Karpas-422 (cell line): ENCODE results near the gene MORN4. TPM values are rescaled to one million over a fixed set of nuclear protein-coding genes. Genes with fewer than 3 reads are reported as not detected.
"Not testable (repeated sequence)": the region's sequence is repeated elsewhere in the genome, so short reads cannot be mapped to it uniquely, and the experiment has no call there.

Experiments used
- DNase-seq: peaks from one replicate; pipeline ENCODE4 v3.0.0-alpha.2; 2015
- H2AFZ ChIP-seq: fragments of 200-600 bp; sonication (generic); 2 replicates; pipeline ENCODE4 v1.6.1; 2014; ENCODE audit warnings: antibody characterized with exemption, low read length, mixed read lengths
- H3K27ac ChIP-seq: fragments of 200-600 bp; sonication (generic); 2 replicates; pipeline ENCODE4 v1.5.1; 2014; ENCODE audit warnings: mild to moderate bottlenecking, low read length, moderate library complexity
- H3K27me3 ChIP-seq: fragments of 200-600 bp; sonication (generic); 2 replicates; pipeline ENCODE4 v1.6.1; 2014; ENCODE audit warnings: low read length, mixed read lengths
- H3K36me3 ChIP-seq: fragments of 200-600 bp; sonication (generic); 2 replicates; pipeline ENCODE4 v1.6.1; 2014; ENCODE audit warnings: low read length, mixed read lengths; ENCODE audit not compliant: insufficient read depth
- H3K4me1 ChIP-seq: fragments of 200-600 bp; sonication (generic); 2 replicates; pipeline ENCODE4 v1.6.1; 2014; ENCODE audit warnings: mild to moderate bottlenecking, low read length, mixed read lengths
- H3K4me2 ChIP-seq: fragments of 200-600 bp; sonication (generic); 2 replicates; pipeline ENCODE4 v1.6.1; 2014; ENCODE audit warnings: low read length, low read depth, mild to moderate bottlenecking; ENCODE audit not compliant: poor library complexity, severe bottlenecking
- H3K4me3 ChIP-seq: fragments of 200-600 bp; sonication (generic); 2 replicates; pipeline ENCODE4 v1.5.1; 2014; ENCODE audit warnings: mild to moderate bottlenecking, antibody characterized with exemption, low read length, mixed read lengths
- H3K79me2 ChIP-seq: fragments of 200-600 bp; sonication (generic); 2 replicates; pipeline ENCODE4 v1.6.1; 2014; ENCODE audit warnings: mild to moderate bottlenecking, low read length, mixed read lengths
- H3K9ac ChIP-seq: fragments of 200-600 bp; sonication (generic); 2 replicates; pipeline ENCODE4 v1.6.0; 2014; ENCODE audit warnings: low read length
- H3K9me2 ChIP-seq: fragments of 200-600 bp; sonication (generic), shearing (Covaris generic); replicated peaks from 2 replicates; pipeline ENCODE4 v1.6.0; 2014; ENCODE audit warnings: mild to moderate bottlenecking, low read length, moderate library complexity; ENCODE audit not compliant: insufficient read depth
- H3K9me3 ChIP-seq: fragments of 300-700, 200-600 bp; sonication (generic); 2 replicates; pipeline ENCODE4 v1.6.1; 2014; ENCODE audit warnings: low read length, mixed read lengths
- H4K20me1 ChIP-seq: fragments of 200-600 bp; sonication (generic); 2 replicates; pipeline ENCODE4 v1.6.1; 2014; ENCODE audit warnings: mild to moderate bottlenecking, antibody characterized with exemption, low read length, low read depth; ENCODE audit not compliant: insufficient read depth
- total RNA-seq: library from RNA; depleted of rRNA; stranded (reverse); fragments of >200 nt; shearing (Covaris generic); gene quantifications from 2 replicates; pipeline ENCODE4 v1.2.3, GENCODE V29; 2014; ENCODE audit warnings: low replicate concordance

The MORN4 gene
- total RNA-seq, 1 experiment from 2014 or later, result not detected

DNA sequence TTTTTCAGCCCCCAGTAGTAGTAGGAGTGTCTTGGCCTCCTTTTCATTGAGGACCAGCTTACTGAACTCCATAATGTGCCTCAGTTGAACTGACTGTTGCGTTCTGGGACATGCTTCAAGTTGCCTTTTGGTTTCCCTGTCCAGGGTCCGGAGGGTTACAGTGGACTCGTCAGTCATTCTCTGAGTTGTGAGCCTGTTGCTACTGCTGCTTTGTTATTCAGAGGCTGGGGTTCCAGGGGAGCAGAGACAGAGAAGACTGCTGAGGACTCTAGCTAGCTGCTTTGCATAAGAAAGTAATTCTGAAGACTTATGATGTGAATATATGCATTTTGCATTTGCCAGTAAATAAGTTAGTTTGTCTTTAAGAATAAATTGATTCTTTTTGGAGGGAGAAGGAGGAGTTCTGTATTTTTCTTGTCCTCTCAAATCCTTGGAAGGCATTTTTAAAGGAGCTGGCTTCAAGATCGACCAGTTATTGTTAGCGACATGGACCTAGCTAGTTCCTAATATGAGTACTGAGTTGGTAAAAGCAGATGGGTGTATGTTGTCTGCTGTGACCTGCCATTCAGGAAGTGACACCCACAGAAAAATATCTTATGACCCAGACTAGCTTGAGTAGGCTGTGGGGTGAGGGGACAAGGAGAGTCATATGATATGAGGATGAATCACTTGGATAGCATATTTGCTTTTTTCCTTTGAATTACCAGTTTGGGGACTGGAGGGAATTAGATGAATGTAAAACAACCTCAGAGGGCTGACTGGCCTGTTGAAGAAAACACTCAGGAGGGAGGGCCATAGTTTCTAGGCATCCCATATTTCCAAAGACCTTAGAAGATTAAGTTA is 15.5 kb upstream of the MORN4 start:
- no peak overlapping the region for H2AFZ ChIP-seq
- no peak overlapping the region for H3K4me2 ChIP-seq
- peaks cover 24% of the 10 kb centered on the region for H3K79me2 ChIP-seq
- H4K20me1 ChIP-seq, result no peaks in the 10 kb centered on the region
- H3K27me3 ChIP-seq, result no peaks in the 10 kb centered on the region
- DNase-seq, result no peak
- peaks cover 7% of the 10 kb centered on the region for H3K4me1 ChIP-seq
- H3K36me3 ChIP-seq, result no peaks in the 10 kb centered on the region
- no peak overlapping the region for H3K27ac ChIP-seq
- H3K4me3 ChIP-seq, result no peak overlapping the region
- no peaks in the 10 kb centered on the region for H3K9me3 ChIP-seq
- no peak overlapping the region for H3K9ac ChIP-seq
- no peaks in the 10 kb centered on the region for H3K9me2 ChIP-seq

GRCh38 chr10:97647556-97647955 is 14.3 kb upstream of the MORN4 start:
- Histone ChIP-seq H3K27ac (no peak overlapping the region), H3K27me3 (no peaks in the 10 kb centered on the region), H3K79me2 (peaks cover 33% of the 10 kb centered on the region), H3K36me3 (no peaks in the 10 kb centered on the region), H3K9me2 (no peaks in the 10 kb centered on the region), H4K20me1 (no peaks in the 10 kb centered on the region), H3K4me2 (no peak overlapping the region), H3K4me3 (no peak overlapping the region), H3K9ac (no peak overlapping the region), H3K4me1 (peaks cover 7% of the 10 kb centered on the region), H3K9me3 (no peaks in the 10 kb centered on the region), H2AFZ (no peak overlapping the region)
- DNase-seq, result no peak

GRCh38 chr10:97644936-97645335 is 11.6 kb upstream of the MORN4 start:
- no peak overlapping the region for H2AFZ ChIP-seq
- no peaks in the 10 kb centered on the region for H3K9me2 ChIP-seq
- no peak overlapping the region for H3K27ac ChIP-seq
- peaks cover 14% of the 10 kb centered on the region for H3K4me1 ChIP-seq
- H3K27me3 ChIP-seq, result no peaks in the 10 kb centered on the region
- no peaks in the 10 kb centered on the region; the same call in 1 of the 2 replicates for H4K20me1 ChIP-seq
- no peak for DNase-seq
- no peak overlapping the region for H3K4me3 ChIP-seq
- H3K9me3 ChIP-seq, result no peaks in the 10 kb centered on the region
- H3K4me2 ChIP-seq, result no peak overlapping the region
- H3K79me2 ChIP-seq, result peaks cover 47% of the 10 kb centered on the region
- H3K9ac ChIP-seq, result no peak overlapping the region
- no peaks in the 10 kb centered on the region for H3K36me3 ChIP-seq

DNA sequence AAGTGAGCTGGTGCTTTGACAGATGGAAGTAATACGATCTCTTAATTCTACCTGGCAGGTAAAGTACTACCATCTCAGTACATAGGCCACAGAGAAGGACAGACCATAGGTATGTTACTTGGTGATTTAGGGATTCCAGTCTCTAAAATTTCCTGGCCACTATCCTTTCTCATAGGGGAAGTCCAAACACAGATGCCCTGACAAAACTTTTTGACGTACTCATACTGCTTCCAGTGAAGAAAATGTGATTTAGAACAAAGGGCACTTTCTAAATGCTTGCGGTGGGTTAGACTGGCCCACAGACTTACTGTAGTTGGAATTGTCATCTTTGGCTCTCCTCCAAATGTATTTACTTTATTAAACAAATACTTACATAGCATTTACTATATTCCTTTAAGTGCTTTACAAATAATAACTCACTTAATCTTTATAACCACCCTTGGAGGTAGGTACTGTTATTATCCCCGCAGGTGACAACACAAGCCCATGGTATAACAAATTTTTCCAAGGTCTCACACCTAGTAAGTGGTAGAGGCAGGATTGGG is 10.2 kb upstream of the MORN4 start:
- no peak overlapping the region for H2AFZ ChIP-seq
- H3K9me2 ChIP-seq, result no peaks in the 10 kb centered on the region
- no peak overlapping the region for H3K4me3 ChIP-seq
- peaks cover 10% of the 10 kb centered on the region for H3K4me1 ChIP-seq
- no peaks in the 10 kb centered on the region for H3K27me3 ChIP-seq
- peaks cover 39% of the 10 kb centered on the region for H3K79me2 ChIP-seq
- no peak for DNase-seq
- no peaks in the 10 kb centered on the region; the same call in 1 of the 2 replicates for H4K20me1 ChIP-seq
- H3K27ac ChIP-seq, result no peak overlapping the region
- no peak overlapping the region for H3K4me2 ChIP-seq
- no peaks in the 10 kb centered on the region for H3K36me3 ChIP-seq
- no peaks in the 10 kb centered on the region for H3K9me3 ChIP-seq
- no peak overlapping the region for H3K9ac ChIP-seq

GRCh38 chr10:97642471-97643159 is 9.3 kb upstream of the MORN4 start:
- not testable (repeated sequence) for H3K27me3 ChIP-seq, H4K20me1 ChIP-seq, H3K9ac ChIP-seq, H3K4me1 ChIP-seq, H3K9me2 ChIP-seq, DNase-seq, H3K4me2 ChIP-seq, H3K4me3 ChIP-seq, H2AFZ ChIP-seq, H3K36me3 ChIP-seq, H3K9me3 ChIP-seq, H3K27ac ChIP-seq
- H3K79me2 ChIP-seq, result peaks cover 34% of the 10 kb centered on the region

DNA sequence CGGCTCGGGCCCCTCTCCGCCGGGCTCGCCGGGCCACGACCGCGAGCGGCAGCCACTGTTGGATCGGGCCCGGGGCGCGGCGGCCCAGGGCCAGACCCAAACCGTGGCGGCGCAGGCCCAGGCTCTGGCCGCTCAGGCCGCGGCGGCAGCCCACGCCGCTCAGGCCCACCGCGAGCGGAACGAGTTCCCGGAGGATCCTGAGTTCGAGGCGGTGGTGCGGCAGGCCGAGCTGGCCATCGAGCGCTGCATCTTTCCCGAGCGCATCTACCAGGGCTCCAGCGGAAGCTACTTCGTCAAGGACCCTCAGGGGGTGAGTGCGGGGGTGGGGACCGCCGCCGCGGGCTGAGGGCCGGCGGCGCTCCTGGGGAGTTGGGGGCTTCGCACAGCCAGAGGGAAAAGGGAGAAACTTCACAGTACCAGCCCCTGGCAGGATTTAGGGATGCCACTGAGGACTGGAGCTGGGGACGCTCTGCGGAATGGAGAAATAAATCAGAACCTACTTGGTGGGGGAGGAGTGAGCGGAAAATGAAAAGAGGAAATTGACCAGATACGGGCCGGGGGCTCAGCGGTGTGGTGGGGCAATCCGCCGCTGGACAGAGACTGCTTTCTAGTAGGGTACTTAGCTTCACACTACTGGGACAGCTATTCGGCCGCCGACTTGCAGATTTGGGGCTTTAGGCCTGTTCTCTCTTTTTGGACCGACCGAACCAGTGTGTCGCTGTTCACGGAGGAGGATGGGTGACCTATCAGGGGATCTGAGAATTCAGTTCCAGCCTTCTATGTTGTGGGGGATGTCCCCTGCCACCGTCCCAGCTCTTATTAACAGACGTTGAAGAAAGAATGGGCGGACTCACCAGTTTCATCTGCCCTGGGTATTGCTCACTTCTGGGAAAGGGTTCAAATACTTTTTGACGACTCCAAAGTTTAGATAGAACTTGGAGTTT is 7.8 kb upstream of the MORN4 start:
- Histone ChIP-seq H3K4me3 (peak overlapping the region; percentile 88), H3K27me3 (no peaks in the 10 kb centered on the region), H4K20me1 (no peaks in the 10 kb centered on the region; the same call in 1 of the 2 replicates), H3K4me1 (peaks cover 7% of the 10 kb centered on the region), H3K4me2 (peak overlapping the region; percentile 75), H3K9me3 (no peaks in the 10 kb centered on the region), H3K27ac (0 out of 2 replicates have a peak overlapping the region, but pooled peaks have one; percentile 37), H2AFZ (no peak overlapping the region), H3K9ac (peak overlapping the region; percentile 84), H3K36me3 (no peaks in the 10 kb centered on the region), H3K9me2 (no peaks in the 10 kb centered on the region), H3K79me2 (peaks cover 30% of the 10 kb centered on the region)
- peak; percentile 54 for DNase-seq

DNA sequence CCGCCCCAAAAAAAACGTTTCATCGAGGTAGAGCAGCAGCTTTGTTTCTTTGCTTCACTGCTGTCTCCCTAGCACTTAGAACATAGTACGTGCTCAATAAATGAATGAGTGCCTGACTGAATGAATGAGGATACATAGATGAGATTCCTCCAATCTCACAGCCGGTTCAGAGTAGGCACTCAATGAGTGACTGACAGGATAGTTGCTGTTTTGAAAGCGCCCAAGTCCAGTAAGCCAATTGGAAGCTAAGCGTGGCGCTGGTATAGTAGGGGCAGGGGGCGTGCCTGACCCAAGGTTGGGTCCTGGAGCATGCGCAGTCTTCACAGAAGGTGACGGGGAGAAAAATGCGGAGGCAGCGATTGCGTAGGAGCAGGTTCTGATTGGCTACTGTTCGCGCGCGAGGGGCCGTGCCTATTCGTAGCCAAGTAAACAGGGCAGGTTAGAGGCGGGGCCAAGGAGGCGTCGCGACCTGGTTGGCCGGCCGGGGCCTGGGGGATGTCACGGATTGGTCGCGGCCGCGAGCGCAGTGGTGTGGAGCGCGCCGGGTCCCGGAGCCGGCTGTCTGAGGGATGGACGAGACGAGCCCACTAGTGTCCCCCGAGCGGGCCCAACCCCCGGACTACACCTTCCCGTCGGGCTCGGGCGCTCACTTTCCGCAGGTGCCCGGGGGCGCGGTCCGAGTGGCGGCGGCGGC is 7.0 kb upstream of the MORN4 start, which contains the start of gene PI4K2A:
PI4K2A (plus strand) TSS at position 498 of the 694 bp plus-strand sequence; CDS start at position 570, 72 bp downstream.
- no peaks in the 10 kb centered on the region for H3K27me3 ChIP-seq
- peak within 1 kb of the TSS; percentile 88 for H3K4me3 ChIP-seq

More for the DNA sequence above, 7.0 kb upstream of the MORN4 start, which contains the start of gene PI4K2A:
- peak within 1 kb of the TSS; percentile 84 for H3K9ac ChIP-seq
- peaks cover 27% of the 10 kb centered on the region for H3K79me2 ChIP-seq
- peak within 1 kb of the TSS; percentile 75 for H3K4me2 ChIP-seq
- no peak within 1 kb of the TSS for H2AFZ ChIP-seq
- H3K27ac ChIP-seq, result 0 out of 2 replicates have a peak within 1 kb of the TSS, but pooled peaks have one; percentile 37
- no peaks in the 10 kb centered on the region for H3K9me3 ChIP-seq
- peaks cover 7% of the 10 kb centered on the region for H3K4me1 ChIP-seq
- H4K20me1 ChIP-seq, result no peaks in the 10 kb centered on the region; the same call in 1 of the 2 replicates
- no peaks in the 10 kb centered on the region for H3K9me2 ChIP-seq
- DNase-seq, result peak; percentile 97
- no peaks in the 10 kb centered on the region for H3K36me3 ChIP-seq
